ENCODE data around the gene SLAMF1. TPM values are rescaled to one million over a fixed set of nuclear protein-coding genes. Genes with fewer than 3 reads are reported as not detected.
A peak's percentile ranks its signal among the peaks of the same experiment; 100 is the strongest.

The SLAMF1 gene
- total and polyA plus RNA-seq, 7 experiments from 2014 or later: 14.6 to 90.3 (median 22.9) TPM

DNA sequence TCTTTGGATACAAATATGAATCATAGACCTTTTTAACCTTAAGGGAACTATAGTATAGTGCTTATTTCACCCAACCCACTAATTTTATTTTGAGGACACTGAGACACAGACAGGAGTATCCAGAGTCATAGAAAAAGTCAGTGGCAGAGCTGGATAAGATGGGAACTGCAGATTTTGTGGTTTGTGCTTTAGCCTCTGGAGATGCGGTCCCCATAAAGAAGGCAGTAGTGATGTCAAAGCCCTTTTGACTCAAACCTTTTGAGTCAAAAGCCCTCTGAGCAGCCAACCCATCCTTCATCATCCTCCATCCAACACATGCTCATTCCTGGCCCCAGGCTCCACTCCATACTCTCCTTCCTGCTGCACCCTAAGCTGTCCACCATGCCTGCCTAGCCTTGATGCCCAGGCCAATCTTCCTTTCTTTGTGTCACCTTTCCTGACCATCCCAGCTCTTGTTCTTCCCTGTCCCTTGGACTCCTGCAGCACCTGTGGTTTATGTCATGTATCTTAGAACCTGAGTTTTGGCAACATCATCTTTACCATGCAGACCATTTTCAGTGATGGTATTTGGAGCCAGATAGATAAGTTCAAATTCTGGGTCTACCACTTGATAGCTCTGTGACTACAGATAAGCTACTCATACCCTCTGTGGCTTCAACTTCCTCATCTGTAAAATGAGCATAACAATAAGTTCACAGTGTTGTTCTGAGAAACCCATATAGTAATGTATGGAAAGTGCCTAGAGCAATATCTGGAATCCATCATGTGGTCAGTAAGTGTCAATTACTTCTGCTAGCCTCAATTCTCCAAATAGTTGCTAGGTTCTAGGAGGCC lies 20.1 kb downstream of the SLAMF1 start:
- peak overlapping the region; percentile 3 for H3K4me3 ChIP-seq (ENCODE audit: low read length)
- DNase-seq (no peak), ATAC-seq (no peak)
- H3K36me3 ChIP-seq (ENCODE audit: control insufficient read depth in 2 of 3, insufficient read depth in 3 of 3, low read length in 3 of 3): peaks cover 0 to 5% (median 0%) of the 10 kb centered on the region in 3 experiments
- Mint-ChIP-seq H3K4me3 (peak overlapping the region; percentile 33 to 99 (median 46)), H3K36me3 (peaks cover 6 to 86% (median 53%) of the 10 kb centered on the region in 5 donors), H3K4me1 (peaks cover 76 to 100% (median 97%) of the 10 kb centered on the region in 7 donors), H3K9me3 (peaks cover 0 to 10% (median 3%) of the 10 kb centered on the region in 11 donors), H3K27me3 (no peaks in the 10 kb centered on the region), H3K27ac (peak overlapping the region; percentile 86 to 100 (median 100))
- H3K9me3 ChIP-seq (ENCODE audit: control insufficient read depth in 2 of 3, low read length in 3 of 3): no peaks in the 10 kb centered on the region
- CTCF ChIA-PET: interaction anchor here (0.7 to 3.6 kb wide), 4 partner anchors 18 to 97 kb away, joined by 4 to 21 read pairs (median 8); partner anchors contain the start of gene SLAMF1
- POLR2A ChIA-PET: interaction anchor here (0.7 to 7.8 kb wide), 7 partner anchors 9 to 52 kb away, joined by 3 to 94 read pairs (median 7); partner anchors contain the start of gene SLAMF1
- H3K27ac ChIP-seq (ENCODE audit: low read depth, low read length): peak overlapping the region; percentile 95
- peaks cover 92 to 98% of the 10 kb centered on the region in 2 donors for H3K4me1 ChIP-seq (ENCODE audit: control insufficient read depth in 2 of 2, insufficient read depth in 2 of 2, low read length in 2 of 2)
- no peaks in the 10 kb centered on the region for H3K27me3 ChIP-seq (ENCODE audit: control insufficient read depth in 2 of 2, insufficient read depth in 2 of 2, low read length in 2 of 2)
- intact Hi-C loops (cut with micrococcal nuclease): loop anchor here in 1 of 2 donors (1.0 to 5.0 kb wide), 2 partner anchors 38 to 326 kb away; partner anchors contain the start of gene ITLN2

DNA sequence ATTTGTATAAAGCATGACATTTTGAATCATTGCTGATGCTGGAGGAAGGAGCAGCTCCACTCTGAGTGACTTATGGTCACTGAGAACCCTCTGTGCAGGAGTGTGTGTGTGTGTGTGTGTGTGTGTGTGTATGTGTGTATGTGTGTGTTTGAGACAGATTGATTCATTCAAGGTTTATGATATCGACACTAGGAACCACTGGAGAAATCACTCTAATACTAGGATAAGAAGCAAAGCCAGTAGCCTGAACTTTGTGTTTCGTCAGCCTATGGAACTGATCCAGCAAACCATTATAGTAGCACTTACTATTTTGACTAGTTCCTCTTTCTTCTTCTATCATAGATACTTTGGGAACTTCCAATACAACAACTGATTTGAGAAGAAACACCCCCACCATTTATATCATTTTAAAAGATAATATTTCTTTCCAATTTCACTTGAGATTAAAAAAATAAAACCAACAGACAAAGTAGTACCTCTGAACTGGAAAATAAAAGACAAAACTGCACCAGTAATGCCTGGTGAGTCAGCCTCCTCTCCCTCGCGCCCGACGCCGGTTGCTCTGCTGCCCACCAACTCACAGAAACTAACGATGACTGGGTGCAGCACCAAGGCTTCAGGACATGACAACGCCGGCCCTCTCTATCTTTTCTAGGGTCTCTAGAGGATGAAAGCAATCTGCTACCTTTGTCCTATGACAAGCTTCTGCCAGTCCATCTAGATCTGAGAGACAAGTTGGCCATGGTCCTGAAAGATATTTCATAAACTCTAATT lies 20.9 kb downstream of the SLAMF1 start:
- Histone ChIP-seq H3K4me3 (ENCODE audit: low read length) (no peak overlapping the region), H3K27me3 (ENCODE audit: control insufficient read depth in 2 of 2, insufficient read depth in 2 of 2, low read length in 2 of 2) (no peaks in the 10 kb centered on the region), H3K9me3 (ENCODE audit: control insufficient read depth in 2 of 3, low read length in 3 of 3) (no peaks in the 10 kb centered on the region), H3K4me1 (ENCODE audit: control insufficient read depth in 2 of 2, insufficient read depth in 2 of 2, low read length in 2 of 2) (peaks cover 84 to 93% of the 10 kb centered on the region in 2 donors), H3K36me3 (ENCODE audit: control insufficient read depth in 2 of 3, insufficient read depth in 3 of 3, low read length in 3 of 3) (peaks cover 0 to 6% (median 0%) of the 10 kb centered on the region in 3 experiments), H3K27ac (ENCODE audit: low read depth, low read length) (no peak overlapping the region)
- Mint-ChIP-seq H3K27ac (peak overlapping the region; percentile 86 to 100 (median 100)), H3K27me3 (no peaks in the 10 kb centered on the region), H3K36me3 (peaks cover 11 to 83% (median 57%) of the 10 kb centered on the region in 5 donors), H3K4me1 (peaks cover 74 to 100% (median 95%) of the 10 kb centered on the region in 7 donors), H3K4me3 (peak overlapping the region; percentile 33 to 99 (median 54)), H3K9me3 (peaks cover 0 to 10% (median 3%) of the 10 kb centered on the region in 11 donors)
- no peak for ATAC-seq
- intact Hi-C loops (cut with micrococcal nuclease): loop anchor here in 1 of 2 donors (5.0 kb wide), 1 partner anchor 326 kb away; the partner anchor contains the start of gene ITLN2
- ChIA-PET CTCF (interaction anchor here (0.6 to 1.7 kb wide), 9 partner anchors 11 to 143 kb away, joined by 3 to 11 read pairs (median 4); no protein-coding TSS in a partner anchor), POLR2A (interaction anchor here (0.7 to 7.8 kb wide), 9 partner anchors 8 to 381 kb away, joined by 3 to 94 read pairs (median 6); partner anchors contain the start of gene SLAMF1)
- DNase-seq: peak in 1 of 9 donors; percentile 64

DNA sequence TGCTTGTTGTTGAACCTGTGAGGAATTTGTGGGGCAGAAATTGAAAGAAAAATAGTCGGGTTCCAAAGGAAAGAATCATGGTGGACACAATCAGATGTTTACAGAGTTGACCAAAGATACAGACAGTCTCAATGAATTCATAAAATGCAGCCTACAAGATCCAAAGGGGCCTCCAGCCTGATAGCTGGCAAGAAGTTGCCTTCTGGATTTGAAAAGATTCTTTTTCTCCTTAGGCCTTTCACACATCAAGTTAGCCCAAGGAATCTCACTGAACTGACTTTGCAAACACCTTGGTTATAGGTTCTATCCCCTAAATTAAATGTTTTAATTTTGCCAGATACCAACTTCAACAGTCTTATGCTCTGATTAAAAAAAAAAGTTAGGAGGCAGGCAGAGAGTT lies 21.5 kb downstream of the SLAMF1 start:
- Histone ChIP-seq H3K4me3 (ENCODE audit: low read length) (no peak overlapping the region), H3K9me3 (ENCODE audit: control insufficient read depth in 2 of 3, low read length in 3 of 3) (no peaks in the 10 kb centered on the region), H3K27me3 (ENCODE audit: control insufficient read depth in 2 of 2, insufficient read depth in 2 of 2, low read length in 2 of 2) (no peaks in the 10 kb centered on the region), H3K36me3 (ENCODE audit: control insufficient read depth in 2 of 3, insufficient read depth in 3 of 3, low read length in 3 of 3) (peaks cover 0 to 6% (median 0%) of the 10 kb centered on the region in 3 experiments), H3K27ac (ENCODE audit: low read depth, low read length) (no peak overlapping the region), H3K4me1 (ENCODE audit: control insufficient read depth in 2 of 2, insufficient read depth in 2 of 2, low read length in 2 of 2) (peaks cover 78 to 87% of the 10 kb centered on the region in 2 donors)
- no peak for ATAC-seq
- H3K36me3 Mint-ChIP-seq: peaks cover 11 to 78% (median 54%) of the 10 kb centered on the region in 5 donors
- no peak for DNase-seq
- H3K9me3 Mint-ChIP-seq: peaks cover 0 to 10% (median 3%) of the 10 kb centered on the region in 11 donors
- intact Hi-C loops (cut with micrococcal nuclease): loop anchor here in 1 of 2 donors (5.0 kb wide), 1 partner anchor 327 kb away; the partner anchor contains the start of gene ITLN2
- CTCF ChIA-PET: interaction anchor here (0.6 to 1.6 kb wide), 7 partner anchors 10 to 143 kb away, joined by 3 to 7 read pairs (median 4); no protein-coding TSS in a partner anchor
- peaks cover 69 to 96% (median 90%) of the 10 kb centered on the region in 7 donors for H3K4me1 Mint-ChIP-seq
- peak overlapping the region; percentile 53 to 100 (median 98) for H3K27ac Mint-ChIP-seq
- no peaks in the 10 kb centered on the region for H3K27me3 Mint-ChIP-seq
- POLR2A ChIA-PET: interaction anchor here (0.7 to 7.8 kb wide), 5 partner anchors 21 to 382 kb away, joined by 4 to 94 read pairs (median 6); partner anchors contain the start of gene SLAMF1
- peak overlapping the region in 8 of 10 donors; percentile 1 to 99 (median 52) for H3K4me3 Mint-ChIP-seq

DNA sequence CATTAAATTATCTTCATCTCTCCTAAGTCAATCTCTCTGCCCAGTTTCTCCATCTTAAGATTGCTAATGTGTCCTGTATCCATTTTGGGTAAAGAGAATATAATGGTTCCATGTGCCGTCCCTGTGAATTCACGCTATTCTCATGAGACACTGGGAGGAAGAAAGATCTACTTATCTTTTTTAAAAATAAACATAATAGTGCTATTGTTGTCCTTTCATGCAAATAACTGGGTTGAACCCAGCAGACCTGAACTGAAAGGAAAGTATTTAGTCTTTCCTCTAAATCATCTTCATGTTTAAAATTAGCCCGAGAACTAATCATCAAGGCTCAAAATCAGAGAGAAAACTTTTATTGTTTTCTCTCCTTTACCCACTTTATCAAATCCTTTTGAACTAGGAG lies 22.4 kb downstream of the SLAMF1 start:
- Histone ChIP-seq H3K9me3 (ENCODE audit: control insufficient read depth in 2 of 3, low read length in 3 of 3) (no peaks in the 10 kb centered on the region), H3K4me1 (ENCODE audit: control insufficient read depth in 2 of 2, insufficient read depth in 2 of 2, low read length in 2 of 2) (peaks cover 70 to 78% of the 10 kb centered on the region in 2 donors), H3K27ac (ENCODE audit: low read depth, low read length) (no peak overlapping the region), H3K4me3 (ENCODE audit: low read length) (no peak overlapping the region), H3K27me3 (ENCODE audit: control insufficient read depth in 2 of 2, insufficient read depth in 2 of 2, low read length in 2 of 2) (no peaks in the 10 kb centered on the region), H3K36me3 (ENCODE audit: control insufficient read depth in 2 of 3, insufficient read depth in 3 of 3, low read length in 3 of 3) (peaks cover 0 to 8% (median 7%) of the 10 kb centered on the region in 3 experiments)
- H3K27ac Mint-ChIP-seq: peak overlapping the region in 7 of 9 donors; percentile 53 to 100 (median 86)
- peak overlapping the region in 5 of 10 donors; percentile 0 to 99 (median 44) for H3K4me3 Mint-ChIP-seq
- H3K27me3 Mint-ChIP-seq: no peaks in the 10 kb centered on the region
- ChIA-PET POLR2A (interaction anchor here (1.4 to 3.7 kb wide), 3 partner anchors 22 to 51 kb away, joined by 6 to 13 read pairs (median 6); partner anchors contain the start of gene SLAMF1), CTCF (interaction anchor here (0.6 to 1.8 kb wide), 8 partner anchors 19 to 144 kb away, joined by 3 to 6 read pairs (median 4); partner anchors contain the start of gene SLAMF1)
- H3K4me1 Mint-ChIP-seq: peaks cover 64 to 94% (median 89%) of the 10 kb centered on the region in 7 donors
- H3K9me3 Mint-ChIP-seq: peaks cover 0 to 10% (median 3%) of the 10 kb centered on the region in 11 donors
- ATAC-seq (no peak), DNase-seq (no peak)
- intact Hi-C loops (cut with micrococcal nuclease): no loop called here
- H3K36me3 Mint-ChIP-seq: peaks cover 11 to 81% (median 62%) of the 10 kb centered on the region in 5 donors

DNA sequence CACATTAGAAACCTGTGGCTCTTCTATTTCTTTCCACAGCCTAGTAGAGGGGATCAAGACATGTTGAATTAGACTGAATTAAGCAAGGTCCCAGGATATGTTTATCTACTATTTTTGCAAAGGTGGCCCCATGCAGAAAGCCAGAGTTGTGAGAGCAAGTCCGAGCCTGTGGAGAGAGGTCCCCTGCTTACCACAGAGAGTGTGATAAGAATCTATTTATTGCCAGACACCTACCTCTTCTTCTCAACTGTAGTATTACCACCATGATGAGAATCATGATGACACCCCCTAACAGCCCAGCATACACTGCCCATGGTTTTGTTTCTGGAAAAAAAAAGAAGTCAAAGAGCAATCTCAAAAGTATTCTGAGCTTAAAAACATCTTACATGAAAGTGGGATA lies 23.0 kb downstream of the SLAMF1 start:
- DNase-seq: no peak
- peak overlapping the region; percentile 38 to 100 (median 80) for H3K27ac Mint-ChIP-seq
- H3K4me3 Mint-ChIP-seq: peak overlapping the region in 6 of 10 donors; percentile 5 to 99 (median 62)
- no peaks in the 10 kb centered on the region for H3K27me3 ChIP-seq (ENCODE audit: control insufficient read depth in 2 of 2, insufficient read depth in 2 of 2, low read length in 2 of 2)
- H3K4me1 ChIP-seq (ENCODE audit: control insufficient read depth in 2 of 2, insufficient read depth in 2 of 2, low read length in 2 of 2): peaks cover 73 to 74% of the 10 kb centered on the region in 2 donors
- ATAC-seq: no peak
- H3K36me3 Mint-ChIP-seq: peaks cover 17 to 84% (median 64%) of the 10 kb centered on the region in 5 donors
- CTCF ChIA-PET: interaction anchor here (0.7 to 1.8 kb wide), 4 partner anchors 23 to 145 kb away, joined by 3 to 6 read pairs (median 4); partner anchors contain the start of gene SLAMF1
- POLR2A ChIA-PET: interaction anchor here (1.2 to 3.7 kb wide), 2 partner anchors 16 to 22 kb away, joined by 3 to 13 read pairs; partner anchors contain the start of gene SLAMF1
- H3K4me1 Mint-ChIP-seq: peaks cover 65 to 94% (median 89%) of the 10 kb centered on the region in 7 donors
- H3K9me3 Mint-ChIP-seq: peaks cover 0 to 10% (median 1%) of the 10 kb centered on the region in 11 donors
- H3K27ac ChIP-seq (ENCODE audit: low read depth, low read length): no peak overlapping the region
- H3K4me3 ChIP-seq (ENCODE audit: low read length): no peak overlapping the region
- no peaks in the 10 kb centered on the region for H3K27me3 Mint-ChIP-seq
- H3K36me3 ChIP-seq (ENCODE audit: control insufficient read depth in 2 of 3, insufficient read depth in 3 of 3, low read length in 3 of 3): peaks cover 4 to 11% (median 10%) of the 10 kb centered on the region in 3 experiments
- no peaks in the 10 kb centered on the region for H3K9me3 ChIP-seq (ENCODE audit: control insufficient read depth in 2 of 3, low read length in 3 of 3)
- intact Hi-C loops (cut with micrococcal nuclease): loop anchor here in 1 of 2 donors (2.0 kb wide), 1 partner anchor 15 kb away; no protein-coding TSS in a partner anchor
